Endothelial cell (in vitro differentiated cells): ENCODE results near the gene COL19A1. TPM values are rescaled to one million over a fixed set of nuclear protein-coding genes. Genes with fewer than 3 reads are reported as not detected.

Experiments
- DNase-seq: peaks from one replicate; pipeline ENCODE4 v3.0.0; 2021; ENCODE audit warnings: low spot score
- H3K27ac Mint-ChIP-seq: one replicate; pipeline ENCODE4 v1.8.0; 2021; ENCODE audit warnings: mixed read lengths, inconsistent platforms; ENCODE audit not compliant: unreplicated experiment
- H3K27me3 Mint-ChIP-seq: one replicate; pipeline ENCODE4 v1.8.0; 2021; ENCODE audit warnings: mild to moderate bottlenecking, moderate library complexity, mixed read lengths, inconsistent platforms; ENCODE audit not compliant: unreplicated experiment
- H3K36me3 Mint-ChIP-seq: one replicate; pipeline ENCODE4 v1.8.0; 2021; ENCODE audit warnings: mild to moderate bottlenecking, low read depth, mixed read lengths, inconsistent platforms; ENCODE audit not compliant: unreplicated experiment
- H3K4me1 Mint-ChIP-seq: one replicate; pipeline ENCODE4 v1.8.0; 2021; ENCODE audit warnings: mild to moderate bottlenecking, mixed read lengths, inconsistent platforms; ENCODE audit not compliant: unreplicated experiment
- H3K4me3 Mint-ChIP-seq: one replicate; pipeline ENCODE4 v1.8.0; 2021; ENCODE audit warnings: mild to moderate bottlenecking, mixed read lengths, inconsistent platforms; ENCODE audit not compliant: unreplicated experiment
- H3K9me3 Mint-ChIP-seq: one replicate; pipeline ENCODE4 v1.8.0; 2021; ENCODE audit warnings: mixed read lengths, inconsistent platforms; ENCODE audit not compliant: unreplicated experiment
- CTCF ChIP-seq: fragments of 200-600 bp; sonication (generic); IDR thresholded peaks from one replicate; pipeline ENCODE4 v1.5.0; 2021; ENCODE audit warnings: antibody characterized with exemption; ENCODE audit not compliant: unreplicated experiment
- total RNA-seq: library from RNA; stranded (reverse); fragmentation: NEBNext Ultra II Directional; extraction: Animal tissue kit (Norgen Biotek cat#: 25700); gene quantifications from one replicate; pipeline ENCODE4 v1.2.1, GENCODE V29; 2021; ENCODE audit not compliant: unreplicated experiment

COL19A1 gene
- total RNA-seq, 1 donor from 2014 or later: 0.33 TPM

- no peak overlapping the region for H3K27ac Mint-ChIP-seq
- no peak overlapping the region for H3K4me3 Mint-ChIP-seq
- no peak for TF ChIP-seq CTCF
- H3K9me3 Mint-ChIP-seq: no peaks in the 10 kb centered on the region
- no peaks in the 10 kb centered on the region for H3K27me3 Mint-ChIP-seq
- DNase-seq: no peak
- H3K36me3 Mint-ChIP-seq: no peaks in the 10 kb centered on the region
- H3K4me1 Mint-ChIP-seq: peaks cover 5% of the 10 kb centered on the region
Measured at GRCh38 chr6:70113171-70113570, 246.8 kb downstream of the COL19A1 start.

GRCh38 chr6:70118670-70119069 is 252.3 kb downstream of the COL19A1 start:
- Mint-ChIP-seq H3K9me3 (no peaks in the 10 kb centered on the region), H3K27ac (no peak overlapping the region), H3K4me3 (no peak overlapping the region), H3K4me1 (no peaks in the 10 kb centered on the region), H3K27me3 (no peaks in the 10 kb centered on the region), H3K36me3 (no peaks in the 10 kb centered on the region)
- no peak for DNase-seq
- TF ChIP-seq CTCF: no peak

GRCh38 chr6:70119218-70119835 is 253.0 kb downstream of the COL19A1 start:
- no peak overlapping the region for H3K4me3 Mint-ChIP-seq
- TF ChIP-seq CTCF: no peak
- no peaks in the 10 kb centered on the region for H3K9me3 Mint-ChIP-seq
- no peaks in the 10 kb centered on the region for H3K36me3 Mint-ChIP-seq
- no peaks in the 10 kb centered on the region for H3K27me3 Mint-ChIP-seq
- H3K4me1 Mint-ChIP-seq: no peaks in the 10 kb centered on the region
- DNase-seq: no peak
- no peak overlapping the region for H3K27ac Mint-ChIP-seq

- no peak for TF ChIP-seq CTCF
- no peaks in the 10 kb centered on the region for H3K27me3 Mint-ChIP-seq
- no peak for DNase-seq
- no peak overlapping the region for H3K4me3 Mint-ChIP-seq
- no peaks in the 10 kb centered on the region for H3K4me1 Mint-ChIP-seq
- H3K36me3 Mint-ChIP-seq: no peaks in the 10 kb centered on the region
- H3K27ac Mint-ChIP-seq: no peak overlapping the region
- no peaks in the 10 kb centered on the region for H3K9me3 Mint-ChIP-seq
Measured at GRCh38 chr6:70124443-70124842, 258.1 kb downstream of the COL19A1 start.

- H3K9me3 Mint-ChIP-seq: no peaks in the 10 kb centered on the region
- TF ChIP-seq CTCF: no peak
- H3K27me3 Mint-ChIP-seq: no peaks in the 10 kb centered on the region
- no peaks in the 10 kb centered on the region for H3K36me3 Mint-ChIP-seq
- H3K4me1 Mint-ChIP-seq: no peaks in the 10 kb centered on the region
- H3K27ac Mint-ChIP-seq: no peak overlapping the region
- no peak for DNase-seq
- H3K4me3 Mint-ChIP-seq: no peak overlapping the region
Measured at GRCh38 chr6:70124882-70125545, 258.7 kb downstream of the COL19A1 start.
